Nephron progenitor cell (in vitro differentiated cells): ENCODE measurements around the gene C12orf57.

ENCODE experiments used
- DNase-seq: peaks from one replicate; pipeline ENCODE4 v3.0.0; 2021
- H3K27ac Mint-ChIP-seq: 2 replicates; pipeline ENCODE4 v1.8.0; 2021; ENCODE audit warnings: mild to moderate bottlenecking, moderate library complexity, mixed read lengths
- H3K27me3 Mint-ChIP-seq: 2 replicates; pipeline ENCODE4 v1.8.0; 2021; ENCODE audit warnings: mild to moderate bottlenecking, low read depth, mixed read lengths; ENCODE audit not compliant: poor library complexity
- H3K36me3 Mint-ChIP-seq: 2 replicates; pipeline ENCODE4 v1.8.0; 2021; ENCODE audit warnings: low read depth, mixed read lengths
- H3K4me1 Mint-ChIP-seq: 2 replicates; pipeline ENCODE4 v1.8.0; 2021; ENCODE audit warnings: mixed read lengths
- H3K4me3 Mint-ChIP-seq: 2 replicates; pipeline ENCODE4 v1.8.0; 2021; ENCODE audit warnings: mild to moderate bottlenecking, moderate library complexity, mixed read lengths
- H3K9me3 Mint-ChIP-seq: 2 replicates; pipeline ENCODE4 v1.8.0; 2021; ENCODE audit warnings: mild to moderate bottlenecking, moderate library complexity, mixed read lengths
- CTCF ChIP-seq: fragments of 200-600 bp; sonication (generic); IDR thresholded peaks from 2 replicates; pipeline ENCODE4 v1.5.0; 2021; ENCODE audit warnings: antibody characterized with exemption

C12orf57 gene

GRCh38 chr12:6917491-6918231 lies 26.2 kb upstream of the C12orf57 start:
- peaks cover 71% of the 10 kb centered on the region for H3K4me1 Mint-ChIP-seq
- peaks cover 26% of the 10 kb centered on the region for H3K36me3 Mint-ChIP-seq
- H3K27ac Mint-ChIP-seq, result no peak overlapping the region
- peaks cover 9% of the 10 kb centered on the region for H3K27me3 Mint-ChIP-seq
- no peak for DNase-seq
- H3K9me3 Mint-ChIP-seq, result no peaks in the 10 kb centered on the region
- TF ChIP-seq CTCF, result no peak
- H3K4me3 Mint-ChIP-seq, result no peak overlapping the region

GRCh38 chr12:6919588-6919987 lies 24.2 kb upstream of the C12orf57 start:
- Mint-ChIP-seq H3K27ac (peak overlapping the region; percentile 5), H3K36me3 (peaks cover 26% of the 10 kb centered on the region), H3K9me3 (no peaks in the 10 kb centered on the region), H3K27me3 (peaks cover 2% of the 10 kb centered on the region), H3K4me1 (peaks cover 75% of the 10 kb centered on the region), H3K4me3 (no peak overlapping the region)
- DNase-seq, result no peak
- TF ChIP-seq CTCF, result no peak

GRCh38 chr12:6921539-6921938 lies 22.3 kb upstream of the C12orf57 start:
- Mint-ChIP-seq H3K27me3 (peaks cover 2% of the 10 kb centered on the region), H3K4me3 (no peak overlapping the region), H3K27ac (no peak overlapping the region), H3K9me3 (no peaks in the 10 kb centered on the region), H3K4me1 (peaks cover 75% of the 10 kb centered on the region), H3K36me3 (peaks cover 25% of the 10 kb centered on the region)
- DNase-seq, result no peak
- TF ChIP-seq CTCF, result no peak

GRCh38 chr12:6921996-6922946 lies 21.6 kb upstream of the C12orf57 start:
- H3K4me1 Mint-ChIP-seq, result peaks cover 75% of the 10 kb centered on the region
- H3K27ac Mint-ChIP-seq, result peak overlapping the region; percentile 59
- TF ChIP-seq CTCF, result no peak
- peaks cover 21% of the 10 kb centered on the region for H3K36me3 Mint-ChIP-seq
- DNase-seq, result no peak
- H3K9me3 Mint-ChIP-seq, result no peaks in the 10 kb centered on the region
- peaks cover 2% of the 10 kb centered on the region for H3K27me3 Mint-ChIP-seq
- no peak overlapping the region for H3K4me3 Mint-ChIP-seq

- Mint-ChIP-seq H3K27me3 (peaks cover 2% of the 10 kb centered on the region), H3K4me3 (no peak overlapping the region), H3K36me3 (peaks cover 21% of the 10 kb centered on the region), H3K9me3 (no peaks in the 10 kb centered on the region), H3K4me1 (peaks cover 72% of the 10 kb centered on the region), H3K27ac (peak overlapping the region; percentile 90)
- TF ChIP-seq CTCF, result no peak
- DNase-seq, result no peak
Measured at GRCh38 chr12:6923003-6923732, 20.7 kb upstream of the C12orf57 start.
